ENCODE results near the gene ARFGAP1.
"Not testable (repeated sequence)": the region's sequence is repeated elsewhere in the genome, so short reads cannot be mapped to it uniquely, and the experiment has no call there.

Gene ARFGAP1

DNA sequence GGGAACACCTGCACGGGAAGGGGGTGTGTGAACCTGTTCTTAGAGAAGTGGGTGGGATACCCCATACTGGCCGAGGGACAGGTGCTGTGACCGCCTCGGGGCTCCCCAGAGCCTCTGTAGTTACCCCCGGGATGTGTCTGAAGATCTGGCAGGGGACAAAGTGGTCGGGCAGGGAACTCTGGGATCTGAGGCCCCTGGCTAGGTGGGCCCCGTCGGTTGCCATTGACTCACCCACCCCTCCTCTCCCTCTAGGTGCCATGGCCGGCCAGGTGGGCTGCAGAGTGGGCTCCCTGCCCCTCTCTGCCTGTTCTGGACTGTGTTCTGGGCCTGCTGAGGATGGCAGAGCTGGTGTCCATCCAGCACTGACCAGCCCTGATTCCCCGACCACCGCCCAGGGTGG, 32.6 kb upstream of the ARFGAP1 start:
- DNase-seq (ENCODE audit: low read depth in 3 of 3), result no peak

DNA sequence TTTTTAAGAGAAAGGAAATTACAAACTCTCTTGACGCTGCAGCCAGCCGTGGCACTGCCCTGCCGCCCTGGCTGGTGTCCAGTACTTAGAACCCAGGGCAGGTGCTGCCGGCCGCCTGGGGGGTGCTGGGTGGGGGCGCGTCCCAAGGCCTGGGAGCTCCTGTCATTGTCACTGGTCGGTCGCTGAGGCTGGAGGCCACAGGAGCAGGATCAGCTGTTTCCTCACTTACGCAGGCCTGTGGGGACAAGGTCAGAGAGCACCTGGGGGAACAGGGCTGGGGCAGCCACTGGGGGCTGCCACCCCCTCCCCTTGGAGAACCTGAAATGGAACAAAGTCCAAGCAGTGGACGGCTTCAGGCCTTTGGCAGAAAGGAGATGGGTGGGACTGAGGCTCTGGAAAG, 31.3 kb upstream of the ARFGAP1 start:
- DNase-seq (ENCODE audit: low read depth in 3 of 3), result no peak

DNA sequence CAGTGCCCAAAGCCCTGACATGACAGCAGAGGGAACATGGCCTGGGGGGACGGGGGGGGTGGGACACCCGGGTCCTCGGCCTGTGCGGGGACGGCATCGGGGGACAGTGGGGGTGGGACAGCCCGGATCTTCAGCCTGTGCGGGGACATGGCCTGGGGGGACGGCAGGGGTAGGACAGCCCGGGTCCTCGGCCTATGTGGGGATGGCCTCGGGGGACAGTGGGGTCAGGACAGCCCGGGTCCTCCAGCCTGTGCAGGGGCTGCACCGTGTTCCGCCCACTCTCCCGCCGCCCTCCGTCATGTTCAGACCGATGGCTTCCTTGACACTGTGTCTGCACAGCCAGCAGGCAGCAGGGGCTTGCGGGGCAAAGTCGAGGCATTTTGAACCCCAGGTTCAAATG, 29.9 kb upstream of the ARFGAP1 start:
- DNase-seq (ENCODE audit: low read depth in 3 of 3), result no peak

DNA sequence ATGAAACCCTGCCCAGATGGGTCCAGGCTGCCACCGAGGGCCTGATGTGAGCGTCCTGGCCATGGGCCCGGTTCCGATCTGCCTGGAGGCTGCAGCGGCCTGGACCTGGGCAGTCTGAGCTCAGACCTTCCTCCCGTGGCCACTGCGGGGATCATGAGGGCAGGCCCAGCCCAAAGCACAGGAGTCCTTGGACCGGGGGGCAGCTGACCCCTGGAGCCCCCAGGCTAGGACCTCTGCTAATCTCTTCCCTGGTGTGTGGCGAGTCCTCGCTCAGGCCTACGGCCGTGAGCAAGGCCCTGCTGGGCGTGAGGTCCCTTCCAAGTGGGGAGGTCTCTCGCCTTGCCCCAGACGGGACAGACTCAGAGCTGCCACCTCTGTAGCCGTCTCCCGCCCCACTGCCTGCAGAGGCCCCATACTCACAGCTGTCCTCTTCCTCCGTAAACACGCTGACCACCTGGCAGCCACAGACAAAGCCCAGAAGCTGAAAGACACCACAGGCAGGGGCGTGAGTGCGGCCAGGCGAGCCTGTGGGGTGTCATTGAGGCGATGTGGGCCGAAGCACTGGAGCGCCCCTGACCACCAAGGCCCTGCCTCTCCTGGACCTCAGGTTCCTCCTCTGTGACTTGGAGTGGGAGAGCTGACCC, 28.9 kb upstream of the ARFGAP1 start:
- no peak for DNase-seq (ENCODE audit: low read depth in 3 of 3)

DNA sequence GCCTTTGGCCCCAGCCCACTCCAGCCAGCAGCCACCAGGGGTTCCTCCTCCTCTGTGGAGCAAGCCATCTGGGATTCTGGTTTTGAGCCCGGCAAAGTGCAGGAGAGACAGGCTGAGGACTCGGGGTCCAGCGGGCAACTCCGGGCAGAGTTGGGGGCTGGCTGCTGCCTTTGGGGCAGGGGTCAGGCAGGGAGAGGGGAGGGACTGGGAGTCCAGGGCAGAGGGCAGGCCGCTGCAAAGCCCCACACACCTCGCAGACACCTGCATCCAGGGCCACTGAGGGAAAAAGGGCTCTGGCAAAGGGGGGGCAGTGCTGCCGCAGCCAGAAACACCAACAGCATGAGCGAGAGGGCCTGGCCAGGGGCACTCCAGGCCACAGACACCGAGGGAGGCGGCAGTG, 28.1 kb upstream of the ARFGAP1 start:
- DNase-seq (ENCODE audit: low read depth in 3 of 3), result no peak

DNA sequence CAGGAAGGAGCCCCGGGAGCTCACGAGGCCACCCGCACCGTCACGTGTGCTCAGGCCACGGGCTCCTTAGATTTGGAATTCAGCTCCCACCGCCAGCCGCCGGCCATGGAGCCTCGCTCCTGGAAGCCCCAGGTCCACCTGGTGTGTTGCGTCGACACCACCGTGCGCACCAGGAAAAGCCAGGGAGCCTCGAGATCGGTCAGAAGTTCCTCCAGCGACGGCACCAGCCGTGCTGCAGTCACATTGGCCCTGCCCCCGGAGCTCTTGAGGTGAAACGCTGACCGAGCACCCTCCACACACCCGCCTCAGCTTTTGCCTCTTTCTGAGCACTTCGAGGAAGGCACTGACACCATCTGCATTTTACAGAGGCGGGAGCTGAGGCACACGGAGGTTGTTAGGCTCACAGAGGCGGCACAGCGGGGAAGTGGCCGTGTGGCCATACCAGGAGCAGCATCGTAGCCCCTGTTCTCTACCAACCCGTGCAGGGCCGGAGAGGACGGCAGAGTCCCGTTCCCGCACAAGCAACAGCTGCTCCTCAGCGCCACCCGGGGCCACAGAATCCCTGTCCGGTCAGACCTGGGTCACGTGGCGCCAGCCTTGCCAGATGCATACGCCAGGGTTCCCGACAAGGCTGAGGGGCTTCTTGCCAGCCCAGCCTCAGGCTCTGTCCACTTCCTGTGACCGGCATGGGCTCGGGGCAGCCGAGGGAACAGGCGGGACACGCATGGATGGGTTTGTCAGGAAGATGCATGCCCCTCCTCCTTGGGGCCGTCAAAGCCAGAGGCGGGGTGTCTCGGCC, 25.9 kb upstream of the ARFGAP1 start:
- no peak for DNase-seq (ENCODE audit: low read depth in 3 of 3)

DNA sequence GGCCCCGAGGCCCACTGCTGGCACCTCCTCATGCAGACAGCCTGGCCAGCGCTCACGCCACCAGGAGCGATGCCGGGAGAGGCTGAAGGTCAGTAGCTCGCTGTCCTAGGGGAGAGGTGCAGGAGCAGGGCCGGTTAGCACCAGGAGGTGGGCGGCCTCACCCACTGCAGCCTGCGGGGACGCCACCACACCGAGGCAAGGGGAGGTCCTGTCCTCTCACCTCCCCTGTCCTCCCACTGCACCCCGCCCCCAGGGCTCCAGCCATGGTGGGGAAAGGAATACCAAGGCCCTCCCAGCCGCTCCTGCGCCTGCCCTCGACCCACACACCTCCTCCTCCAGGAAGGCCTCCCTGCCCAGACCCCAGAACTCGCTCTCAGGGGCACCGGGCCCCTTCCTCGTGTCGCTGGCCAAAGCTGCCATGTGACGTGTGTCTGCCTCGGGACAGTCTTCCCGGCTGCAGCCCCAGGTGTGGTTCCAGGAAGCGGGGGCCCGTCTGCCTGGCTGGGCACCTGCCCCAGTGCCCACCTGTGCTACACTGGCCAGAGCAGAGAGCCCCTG, 24.9 kb upstream of the ARFGAP1 start:
- DNase-seq (ENCODE audit: low read depth in 3 of 3), result no peak

DNA sequence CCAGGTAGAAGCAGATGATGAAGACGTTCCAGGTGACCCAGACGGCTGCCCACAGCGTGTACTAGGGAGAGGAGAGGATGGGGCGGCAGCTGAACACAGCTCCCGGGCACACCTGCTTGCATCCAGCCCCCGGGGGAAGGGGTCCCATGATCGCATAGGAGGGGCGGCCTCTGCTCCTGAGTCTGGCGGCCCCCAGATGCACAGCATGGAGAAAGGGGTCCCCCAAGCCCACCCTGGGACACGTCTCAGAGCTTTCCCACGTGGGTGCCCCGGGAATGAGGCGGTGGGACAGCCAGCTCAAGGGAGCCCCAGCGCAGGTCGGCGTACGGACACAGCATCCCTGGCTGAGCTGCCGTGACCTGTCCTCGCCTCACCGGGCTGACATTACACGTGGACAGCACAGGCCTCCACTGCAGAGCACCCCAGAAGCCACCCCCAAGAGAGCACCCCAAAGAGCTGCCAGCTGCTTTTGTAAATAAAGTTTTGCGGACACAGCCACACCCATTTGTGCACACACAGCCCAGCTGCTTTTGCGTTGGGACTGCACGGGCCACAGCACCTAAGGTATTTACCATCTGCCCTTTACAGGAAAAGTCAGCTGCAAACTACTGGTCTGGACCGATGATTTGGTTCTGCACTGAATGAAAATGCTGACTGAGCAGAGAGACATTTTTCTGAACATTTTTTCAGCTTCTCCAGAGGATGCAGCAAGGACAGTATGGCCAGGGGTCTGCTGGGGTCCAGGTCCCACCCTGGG, 23.6 kb upstream of the ARFGAP1 start:
- DNase-seq (ENCODE audit: low read depth in 3 of 3), result no peak

DNA sequence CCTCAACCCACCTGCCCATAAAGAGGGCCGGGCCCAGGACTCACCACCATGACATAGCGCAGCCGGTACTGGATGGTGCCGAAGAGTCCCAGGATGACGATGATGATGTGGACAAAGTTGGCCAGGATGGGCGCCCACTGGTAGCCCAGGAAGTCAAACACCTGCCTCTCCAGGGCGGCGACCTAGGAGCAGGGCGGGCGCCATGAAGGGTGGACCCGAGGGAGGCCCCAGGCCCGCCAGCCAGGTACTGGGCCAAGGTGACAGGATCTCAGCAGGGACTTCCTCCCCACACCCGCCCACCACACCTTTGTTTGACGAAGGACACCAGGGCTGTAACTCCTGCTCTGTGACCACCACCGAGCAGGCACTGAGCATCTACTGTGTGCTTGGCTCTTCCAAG, 22.7 kb upstream of the ARFGAP1 start:
- no peak for DNase-seq (ENCODE audit: low read depth in 3 of 3)

DNA sequence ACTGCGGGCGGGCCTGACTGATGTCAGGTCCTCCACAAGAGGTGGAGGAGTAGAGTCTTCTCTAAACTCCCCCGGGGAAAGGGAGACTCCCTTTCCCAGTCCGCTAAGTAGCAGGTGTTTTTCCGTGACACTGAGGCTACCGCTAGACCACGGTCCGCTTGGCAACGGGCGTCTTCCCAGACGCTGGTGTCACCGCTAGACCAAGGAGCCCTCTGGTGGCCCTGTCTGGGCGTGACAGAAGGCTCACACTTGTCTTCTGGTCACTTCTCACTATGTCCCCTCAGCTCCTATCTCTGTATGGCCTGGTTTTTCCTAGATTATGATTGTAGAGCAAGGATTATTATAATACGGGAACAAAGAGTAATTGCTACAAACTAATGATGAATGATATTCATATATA, 21.3 kb upstream of the ARFGAP1 start:
- DNase-seq (ENCODE audit: low read depth in 3 of 3), result not testable (repeated sequence)

DNA sequence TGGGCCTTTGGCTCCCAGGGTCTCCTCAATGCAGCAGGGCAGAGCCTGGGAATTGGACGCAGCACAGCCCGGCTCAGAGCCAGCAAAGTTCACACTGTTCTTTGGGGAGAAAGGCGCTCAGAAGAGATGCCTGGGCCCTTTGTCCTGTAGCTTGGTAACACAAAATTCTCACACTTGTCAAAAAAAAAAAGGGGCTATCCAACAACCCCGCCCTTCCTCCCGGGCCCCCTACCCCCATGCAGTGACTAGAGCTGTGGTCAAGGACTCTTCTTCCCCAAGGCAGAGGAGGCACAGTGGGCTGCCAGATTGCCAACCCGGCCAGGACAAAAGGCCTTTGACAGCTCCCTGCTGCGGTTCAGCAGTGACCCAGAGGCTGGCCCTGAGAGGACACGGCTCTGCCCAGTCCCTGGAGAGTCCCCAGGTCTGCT, 20.3 kb upstream of the ARFGAP1 start:
- DNase-seq (ENCODE audit: low read depth in 3 of 3), result no peak

DNA sequence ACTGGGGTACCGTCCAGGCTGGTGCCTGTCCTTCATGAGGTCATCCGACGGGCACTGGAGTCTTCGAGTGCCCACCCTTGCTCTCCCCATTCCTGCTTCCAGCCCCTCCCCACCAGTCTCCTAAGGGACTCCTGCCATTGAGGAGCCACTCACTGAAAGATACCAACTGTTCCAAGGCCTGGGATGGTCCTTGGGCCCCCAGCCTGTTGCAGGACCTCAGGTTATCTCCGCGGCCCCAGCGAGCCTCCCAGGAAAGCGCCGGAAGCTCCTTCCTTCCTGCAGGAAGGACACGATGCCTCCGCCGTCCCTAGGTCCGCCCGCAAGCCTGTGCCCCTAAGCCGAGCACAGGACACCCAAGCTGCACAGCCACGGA, 19.6 kb upstream of the ARFGAP1 start:
- DNase-seq (ENCODE audit: low read depth in 3 of 3), result no peak

DNA sequence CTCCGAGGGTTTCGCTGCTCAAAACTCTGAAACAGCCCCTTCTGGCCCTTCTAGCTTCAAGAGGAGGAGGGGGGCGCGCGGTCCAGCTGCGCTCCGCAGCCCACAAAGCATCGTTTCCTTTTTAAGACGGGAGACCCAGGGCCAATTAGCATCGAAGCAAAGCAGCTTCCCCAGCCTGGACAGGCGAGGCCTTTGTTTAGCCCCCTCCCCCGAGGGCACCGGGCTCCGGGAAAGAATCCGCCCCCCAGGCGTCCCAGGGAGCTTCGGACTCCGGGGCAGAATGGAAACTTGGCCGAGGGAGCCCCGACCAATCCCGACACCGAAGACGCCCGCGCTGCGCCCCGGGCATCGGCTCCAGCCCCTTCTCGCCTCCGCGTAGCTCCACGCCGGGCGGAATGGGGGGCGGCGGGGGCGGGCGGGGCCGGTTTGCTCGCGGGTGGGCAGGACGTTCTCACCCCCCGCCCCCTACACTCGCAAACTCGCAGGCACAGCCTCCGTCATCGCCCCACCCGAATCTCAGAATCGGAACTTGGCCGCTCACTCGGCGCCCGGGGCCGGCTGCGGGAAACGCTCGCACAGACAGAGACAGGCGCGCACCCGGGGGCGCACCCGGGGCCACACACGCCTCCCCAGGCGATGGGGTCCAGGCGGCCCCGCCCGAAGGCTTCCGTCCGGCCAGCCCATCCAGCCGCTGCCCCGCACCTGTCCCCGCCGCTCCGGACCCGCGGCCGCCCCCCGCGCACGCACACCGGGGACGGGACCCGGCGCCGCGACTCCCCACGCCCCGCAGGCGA, 19.0 kb upstream of the ARFGAP1 start:
- DNase-seq (ENCODE audit: low read depth in 3 of 3), result no peak

DNA sequence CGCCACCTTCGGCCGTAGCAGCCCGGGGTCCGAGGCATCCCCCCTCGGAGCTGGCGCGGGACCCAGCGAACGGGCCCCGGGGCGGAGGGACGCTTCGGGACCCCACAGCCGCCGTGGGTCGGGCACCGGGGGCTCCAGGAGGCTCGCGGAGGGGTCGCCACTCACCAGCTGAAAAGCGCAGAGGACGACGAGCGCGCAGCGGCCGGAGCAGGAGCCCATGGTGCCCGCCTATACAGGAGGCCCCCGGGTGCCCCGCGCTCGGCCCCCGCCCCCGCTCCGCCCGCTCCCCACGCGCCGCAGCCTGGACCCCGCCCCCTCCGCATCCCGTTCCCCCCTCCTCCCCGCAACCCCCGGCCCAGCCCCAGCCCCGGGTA, 18.4 kb upstream of the ARFGAP1 start, which contains the start of gene NKAIN4:
Gene NKAIN4, minus strand, starts transcription at position 232 of the 374 bp plus-strand sequence. Its CDS starts 13 bp downstream, at position 219.
- no peak for DNase-seq (ENCODE audit: low read depth in 3 of 3)

DNA sequence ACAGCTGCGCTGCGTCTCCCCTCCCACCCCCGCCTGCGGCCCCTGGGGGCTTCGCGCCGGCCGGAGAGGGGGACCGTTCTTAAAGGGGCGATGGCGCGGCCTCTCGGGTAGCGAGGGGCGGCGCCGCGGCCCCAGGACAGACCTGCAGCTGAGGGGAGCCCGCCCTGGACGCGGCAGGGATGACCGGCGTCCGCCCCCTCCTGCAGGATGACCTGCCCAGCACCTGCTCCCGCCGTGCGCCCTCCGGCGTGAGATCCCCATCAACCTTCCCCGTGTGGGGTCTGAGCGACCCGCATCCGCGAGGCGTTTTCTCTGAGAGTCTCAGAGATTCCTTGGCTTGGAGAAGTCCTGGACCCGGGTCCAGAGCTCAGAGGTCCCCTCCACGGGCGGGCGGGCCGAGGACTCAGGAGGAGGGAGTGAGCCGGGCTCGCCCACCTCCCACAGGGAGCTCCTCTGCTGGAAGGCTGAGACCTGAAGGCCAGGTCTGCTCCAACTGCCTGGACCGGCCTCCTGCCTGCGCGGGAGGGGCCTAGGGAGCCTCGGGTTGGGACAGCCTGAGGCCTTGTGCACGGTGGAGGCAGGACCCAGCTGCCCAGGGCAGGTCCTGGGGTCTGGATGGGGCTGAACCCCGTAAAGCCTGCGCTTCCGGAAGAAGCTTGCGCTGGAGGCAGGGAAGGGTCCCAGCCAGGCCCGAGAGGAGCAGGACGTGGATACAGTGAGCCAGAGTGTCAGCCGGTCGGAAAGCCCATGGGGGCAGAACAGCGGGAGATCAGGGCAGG, 17.8 kb upstream of the ARFGAP1 start:
- DNase-seq (ENCODE audit: low read depth in 3 of 3), result no peak

DNA sequence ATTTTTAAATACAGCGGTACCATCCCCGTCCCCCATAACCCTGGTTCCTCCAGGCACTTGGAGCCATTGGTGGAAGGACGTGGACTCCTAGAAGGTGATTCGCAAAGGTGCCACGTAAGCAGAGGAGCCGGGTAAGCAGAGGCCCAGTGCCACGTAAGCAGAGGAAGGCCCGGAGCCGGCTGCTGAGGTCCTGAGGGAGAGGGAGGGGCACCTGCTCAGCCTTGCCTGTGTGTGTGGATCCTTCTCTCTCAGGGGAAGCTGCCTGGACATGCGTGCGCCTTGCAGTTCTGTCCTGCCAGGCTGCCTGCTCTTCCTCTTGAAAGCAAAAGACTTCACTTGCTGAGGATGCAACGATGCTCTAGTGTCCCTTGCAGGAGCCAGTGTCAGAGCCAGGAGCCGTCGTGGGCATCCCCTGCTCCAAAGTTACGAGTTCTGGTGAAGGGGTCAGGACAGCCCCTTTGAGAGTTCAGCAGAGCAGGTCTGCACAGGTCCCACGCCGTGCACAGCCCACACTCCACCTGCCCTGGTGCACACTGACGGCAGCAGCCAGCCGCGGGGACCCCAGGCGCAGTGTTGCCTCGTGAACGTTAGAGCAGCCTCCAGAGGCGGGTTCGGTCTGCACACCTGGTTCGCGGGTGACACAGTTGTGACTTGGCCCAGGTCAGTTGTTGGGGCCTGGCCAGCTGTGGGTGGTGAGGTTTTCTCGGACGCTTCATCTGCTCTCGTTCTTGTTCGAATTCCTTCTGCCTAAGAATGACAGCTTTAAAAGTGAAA, 16.5 kb upstream of the ARFGAP1 start:
- no peak for DNase-seq (ENCODE audit: low read depth in 3 of 3)

DNA sequence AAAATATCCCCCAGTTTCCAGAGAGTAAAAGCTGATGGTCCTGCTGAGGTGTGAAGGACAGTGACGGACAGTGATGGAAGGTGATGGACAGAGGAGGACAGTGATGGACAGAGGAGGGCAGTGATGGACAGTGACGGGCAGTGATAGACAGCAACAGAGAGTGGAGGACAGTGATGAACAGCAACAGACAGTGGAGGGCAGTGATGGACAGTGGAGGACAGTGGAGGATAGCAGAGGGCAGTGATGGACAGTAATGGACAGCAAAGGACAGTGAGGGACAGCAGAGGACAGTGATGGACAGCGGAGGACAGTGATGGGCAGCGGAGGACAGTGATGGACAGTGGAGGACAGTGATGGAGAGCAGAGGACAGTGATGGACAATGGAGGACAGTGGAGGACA, 15.7 kb upstream of the ARFGAP1 start:
- no peak for DNase-seq (ENCODE audit: low read depth in 3 of 3)

DNA sequence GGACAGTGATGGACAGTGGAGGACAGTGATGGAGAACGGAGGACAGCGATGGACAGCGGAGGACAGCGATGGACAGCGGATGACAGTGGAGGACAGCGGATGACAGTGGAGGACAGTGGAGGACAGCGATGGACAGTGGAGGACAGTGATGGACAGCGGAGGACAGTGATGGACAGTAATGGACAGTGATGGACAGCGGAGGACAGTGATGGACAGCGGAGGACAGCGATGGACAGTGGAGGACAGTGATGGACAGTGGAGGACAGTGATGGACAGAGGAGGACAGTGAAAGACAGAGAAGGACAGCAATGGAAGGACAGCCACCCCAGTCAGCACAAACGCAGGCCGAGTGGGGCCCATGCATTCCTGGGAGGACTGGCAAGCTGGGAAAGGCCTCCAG, 15.0 kb upstream of the ARFGAP1 start:
- DNase-seq (ENCODE audit: low read depth in 3 of 3), result no peak

DNA sequence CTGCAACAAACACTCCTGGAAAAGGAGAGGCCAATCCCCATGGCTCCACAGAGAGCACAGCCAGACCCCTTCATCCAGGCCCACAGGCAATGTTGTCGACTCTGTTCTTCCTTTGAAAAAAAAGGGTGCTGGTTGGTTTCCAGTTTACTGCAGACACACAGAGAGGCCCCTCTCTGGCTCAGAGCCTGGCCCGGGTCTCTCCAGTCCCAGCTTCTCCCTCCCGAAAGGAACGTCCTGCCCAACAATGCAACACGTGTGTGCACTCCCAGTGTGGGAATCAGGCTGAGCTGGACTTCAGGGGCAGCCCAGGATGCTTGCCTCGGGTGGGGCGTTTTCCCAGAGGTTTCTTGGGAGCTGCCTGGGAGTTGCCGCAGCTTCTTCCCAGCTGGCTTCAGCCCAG, 13.8 kb upstream of the ARFGAP1 start:
- no peak for DNase-seq (ENCODE audit: low read depth in 3 of 3)
